Ovary (tissue), 3 donors: ENCODE measurements around the gene ZNF76.

ENCODE experiments used
- CTCF ChIP-seq, 3 donors: fragments of 450-650 bp in 2 of 3; fragments of 200-600 bp in 1 of 3; IDR thresholded peaks; one replicate each; pipeline versions ENCODE4 v1.5.1 to v1.8.0; 2016 to 2022; ENCODE audit warnings: antibody characterized with exemption in 3 of 3, mild to moderate bottlenecking in 1 of 3
- EP300 ChIP-seq: sonication (generic); formaldehyde crosslinking; IDR thresholded peaks from one replicate; pipeline ENCODE4 v1.6.1; 2017; ENCODE audit warnings: antibody characterized with exemption
- POLR2A ChIP-seq: fragments of 450-650 bp; IDR thresholded peaks from one replicate; pipeline ENCODE4 v1.6.1; 2017; ENCODE audit warnings: antibody characterized with exemption, mild to moderate bottlenecking, moderate library complexity
- donor health status: DM: no; HTN: no; CAD: no.

GRCh38 chr6:35218456-35218855 lies 41.1 kb upstream of the ZNF76 start:
- TF ChIP-seq POLR2A (no peak), CTCF (IDR thresholded peaks at IDR 0.05) (no peak), EP300 (no peak)
